ENCODE measurements around the gene MCM10. TPM values are rescaled to one million over a fixed set of nuclear protein-coding genes. Genes with fewer than 3 reads are reported as not detected.

The MCM10 gene
- total RNA-seq, 1 experiment from 2014 or later: 20.7 TPM

GRCh38 chr10:13165177-13165576, 3.8 kb downstream of the MCM10 start:
- DNase-seq (ENCODE audit: low read depth): no peak

GRCh38 chr10:13167568-13167967, 6.2 kb downstream of the MCM10 start:
- DNase-seq (ENCODE audit: low read depth): no peak

DNA sequence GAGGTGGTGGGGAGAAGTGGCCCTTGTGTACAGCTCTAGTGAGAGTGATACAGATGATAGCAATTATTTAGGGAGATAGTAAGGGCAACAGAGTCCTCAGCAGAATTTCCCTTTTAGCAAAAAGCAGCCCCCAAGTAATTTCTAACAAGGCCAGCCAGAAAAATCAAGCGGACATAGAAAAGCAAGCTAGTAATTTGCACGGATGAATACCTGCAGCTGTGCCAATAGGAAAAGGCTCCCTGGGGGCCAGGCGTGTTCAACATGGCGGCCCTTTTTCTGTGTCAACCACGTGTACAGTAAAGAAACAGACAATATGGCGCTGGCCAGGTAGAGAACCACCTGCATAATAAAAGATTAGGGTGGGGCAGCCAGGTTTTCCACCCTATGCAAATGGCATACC, 7.4 kb downstream of the MCM10 start:
- DNase-seq (ENCODE audit: low read depth): no peak

- DNase-seq (ENCODE audit: low read depth): no peak
Observed at GRCh38 chr10:13173616-13174015, 12.3 kb downstream of the MCM10 start.

GRCh38 chr10:13180788-13181187, 19.4 kb downstream of the MCM10 start:
- DNase-seq (ENCODE audit: low read depth): no peak

DNA sequence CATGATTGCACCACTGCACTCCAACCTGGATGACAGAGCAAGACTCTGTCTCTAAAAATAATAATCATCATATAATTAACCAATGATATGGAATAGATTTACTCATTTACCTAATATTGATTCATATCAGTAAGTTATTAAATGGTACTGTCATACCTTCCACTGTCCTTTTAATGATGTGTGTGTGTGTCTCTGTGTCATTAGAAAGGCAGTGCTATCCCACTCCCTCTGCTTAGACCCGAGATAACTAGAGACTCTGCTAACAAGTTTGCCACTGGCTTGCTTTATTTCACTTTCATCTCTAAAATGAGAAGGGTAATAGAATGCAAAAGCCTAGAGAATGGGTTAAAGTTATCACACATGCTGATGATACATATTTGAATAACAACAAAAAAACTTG, 21.1 kb downstream of the MCM10 start:
- no peak for DNase-seq (ENCODE audit: low read depth)

GRCh38 chr10:13183625-13184024, 22.3 kb downstream of the MCM10 start:
- no peak for DNase-seq (ENCODE audit: low read depth)

DNA sequence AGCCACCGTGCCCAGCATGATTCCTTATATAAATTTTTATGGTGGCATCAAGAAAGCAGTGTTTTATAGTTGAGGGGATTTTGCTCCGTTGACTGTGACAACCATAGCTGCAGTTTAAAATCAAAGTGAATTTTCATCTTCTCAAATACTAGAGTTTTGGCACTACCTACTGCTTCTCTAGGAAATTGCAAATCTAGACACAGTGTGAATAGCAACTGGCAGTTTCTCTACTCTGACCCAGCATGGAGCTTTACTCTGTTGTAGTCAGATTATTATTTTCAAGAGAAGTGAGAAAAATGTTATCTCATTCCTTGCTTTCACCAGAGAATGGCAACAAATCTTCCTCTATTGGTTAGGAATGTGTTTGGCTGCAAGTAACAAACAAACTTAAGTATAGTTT, 22.9 kb downstream of the MCM10 start:
- no peak for DNase-seq (ENCODE audit: low read depth)

DNA sequence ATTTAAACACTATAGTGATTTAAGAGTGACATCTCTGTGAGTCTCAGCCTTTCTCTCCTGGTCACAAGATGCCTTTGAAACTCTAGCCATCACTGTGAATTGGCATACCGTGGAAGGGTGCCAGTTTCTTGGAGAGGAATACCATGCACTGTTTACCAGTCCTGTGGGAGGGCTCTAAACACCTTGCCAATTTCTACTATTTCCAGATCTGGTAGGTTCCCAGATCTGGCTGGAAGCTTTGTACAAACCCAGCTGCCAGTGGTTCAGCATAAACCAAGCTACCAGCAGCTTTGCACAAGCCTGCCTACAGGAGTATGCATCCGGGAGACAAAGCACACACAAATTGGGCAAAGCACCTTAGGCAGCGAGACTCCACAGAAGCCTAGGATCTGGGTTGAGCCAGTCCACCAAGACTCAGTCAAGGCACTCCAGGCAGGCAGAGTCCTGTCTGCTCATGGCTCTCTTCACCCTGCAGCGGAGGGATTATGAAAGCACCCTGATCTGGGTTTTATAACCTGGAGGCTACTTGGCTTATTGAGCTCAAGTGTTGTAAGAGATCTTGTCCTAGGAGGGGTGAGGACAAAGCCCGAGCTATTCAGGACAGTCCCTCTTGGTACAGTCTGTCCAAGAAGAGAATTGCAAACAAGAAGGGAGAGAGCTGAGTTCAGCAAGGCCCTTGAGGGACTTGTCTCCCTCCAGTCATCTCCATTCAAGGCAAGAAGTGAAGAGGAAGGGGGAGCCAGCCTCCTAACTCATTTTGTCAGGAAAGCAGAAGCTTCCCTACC, 23.6 kb downstream of the MCM10 start:
- DNase-seq (ENCODE audit: low read depth): no peak

DNA sequence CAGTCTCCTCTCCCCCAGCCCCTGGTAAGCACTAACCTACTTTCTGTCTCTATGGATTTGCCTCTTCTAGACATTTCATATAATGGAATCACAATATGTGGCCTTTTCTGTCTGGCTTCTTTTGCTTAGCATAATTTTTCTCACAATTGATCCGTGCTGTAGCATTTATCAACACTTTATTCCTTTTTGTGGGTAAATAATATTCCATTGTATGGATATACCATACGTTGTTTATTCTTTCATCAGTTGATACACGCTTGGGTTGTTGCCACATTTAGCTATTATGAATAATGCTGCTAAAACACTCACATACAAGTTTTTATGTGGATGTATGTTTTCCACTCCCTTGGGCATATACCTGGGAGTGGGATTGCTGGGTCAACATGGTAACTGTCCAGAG, 25.8 kb downstream of the MCM10 start:
- no peak for DNase-seq (ENCODE audit: low read depth)

DNA sequence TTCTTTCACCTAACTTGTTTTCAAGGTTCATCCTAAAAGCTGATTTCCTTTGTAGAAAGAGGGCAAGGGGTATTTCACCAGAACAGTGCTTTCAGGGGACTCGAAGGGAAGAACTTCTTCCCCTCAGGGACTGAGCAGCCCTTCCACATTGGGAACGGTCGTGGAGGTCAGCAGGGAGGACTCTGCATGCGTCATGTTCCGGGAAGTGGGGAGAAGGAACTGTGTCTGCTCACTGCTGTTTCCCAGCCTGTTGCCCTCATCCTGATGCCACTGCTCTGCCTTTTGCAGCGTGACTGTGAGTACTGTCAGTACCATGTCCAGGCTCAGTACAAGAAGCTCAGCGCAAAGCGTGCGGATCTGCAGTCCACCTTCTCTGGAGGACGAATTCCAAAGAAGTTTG, 27.2 kb downstream of the MCM10 start:
- no peak for DNase-seq (ENCODE audit: low read depth)

GRCh38 chr10:13189961-13190360, 28.6 kb downstream of the MCM10 start:
- no peak for DNase-seq (ENCODE audit: low read depth)

DNA sequence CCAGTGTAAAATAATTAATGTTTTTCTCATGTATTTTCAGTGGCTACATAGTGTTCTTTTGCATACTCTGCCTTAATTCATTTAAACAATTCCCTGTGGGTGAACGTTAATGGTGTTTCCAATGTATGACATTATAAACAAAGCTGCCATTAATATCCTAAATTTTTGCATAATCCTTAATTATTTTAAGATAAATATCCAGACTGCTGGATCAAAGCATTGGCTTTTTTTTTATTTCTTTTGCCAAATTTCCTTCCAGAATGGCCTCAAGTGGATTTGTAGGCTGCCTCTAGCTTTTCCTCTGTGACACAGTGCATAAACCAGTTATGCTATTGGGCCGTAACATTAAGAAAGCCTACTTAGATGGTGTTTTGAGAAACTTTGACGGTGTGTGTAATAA, 29.5 kb downstream of the MCM10 start:
- no peak for DNase-seq (ENCODE audit: low read depth)

DNA sequence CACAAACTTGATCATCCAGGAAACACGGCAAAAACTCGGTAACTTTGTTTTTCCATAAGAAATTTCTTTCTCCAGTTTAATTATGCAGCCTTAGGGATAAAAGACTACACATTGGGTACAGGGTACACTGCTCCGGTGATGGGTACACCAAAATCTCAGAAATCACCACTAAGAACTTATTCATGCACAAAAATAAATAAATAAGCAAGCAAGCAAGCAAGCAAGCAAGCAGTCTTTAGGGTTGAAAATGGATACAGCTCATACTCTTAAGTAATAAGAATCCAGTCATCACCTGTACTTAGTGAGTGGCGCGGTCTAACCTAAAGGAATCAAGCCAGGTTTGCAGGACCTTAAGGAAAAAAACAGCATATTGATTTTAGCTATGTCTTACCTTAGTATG, 30.0 kb downstream of the MCM10 start:
- no peak for DNase-seq (ENCODE audit: low read depth)

DNA sequence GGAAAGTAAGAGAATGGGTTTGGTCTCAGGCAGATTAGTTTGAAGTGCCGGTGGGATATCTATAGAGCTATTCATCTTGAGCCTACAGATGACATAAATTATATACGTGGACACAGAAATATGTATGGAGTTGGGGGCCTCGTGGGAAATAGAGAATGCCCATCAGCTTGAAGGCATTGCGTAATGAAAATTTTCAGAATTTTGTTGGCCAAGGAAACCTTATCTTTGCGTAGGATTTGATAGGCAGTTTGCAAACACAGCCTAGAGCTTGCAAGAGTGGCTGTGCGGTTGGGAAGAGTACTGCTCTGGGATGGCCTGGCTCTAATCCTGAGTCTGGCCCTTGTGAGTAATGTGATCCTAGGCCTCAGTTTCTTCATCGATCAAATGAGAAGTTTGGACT, 32.3 kb downstream of the MCM10 start:
- DNase-seq (ENCODE audit: low read depth): no peak

DNA sequence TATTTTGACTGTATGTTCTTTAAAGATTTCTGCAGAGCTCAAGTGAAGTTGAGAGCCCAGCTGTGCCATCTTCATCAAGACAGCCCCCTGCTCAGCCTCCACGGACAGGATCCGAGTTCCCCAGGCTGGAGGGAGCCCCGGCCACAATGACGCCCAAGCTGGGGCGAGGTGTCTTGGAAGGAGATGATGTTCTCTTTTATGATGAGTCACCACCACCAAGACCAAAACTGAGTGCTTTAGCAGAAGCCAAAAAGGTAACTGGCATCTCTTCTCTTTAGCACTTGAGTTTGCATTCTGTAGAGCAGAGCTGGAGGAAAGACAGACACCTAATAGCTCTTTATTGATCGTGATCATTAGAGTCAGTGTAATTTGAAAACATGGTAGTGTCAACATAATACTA, 33.7 kb downstream of the MCM10 start:
- DNase-seq (ENCODE audit: low read depth): peak; percentile 2

DNA sequence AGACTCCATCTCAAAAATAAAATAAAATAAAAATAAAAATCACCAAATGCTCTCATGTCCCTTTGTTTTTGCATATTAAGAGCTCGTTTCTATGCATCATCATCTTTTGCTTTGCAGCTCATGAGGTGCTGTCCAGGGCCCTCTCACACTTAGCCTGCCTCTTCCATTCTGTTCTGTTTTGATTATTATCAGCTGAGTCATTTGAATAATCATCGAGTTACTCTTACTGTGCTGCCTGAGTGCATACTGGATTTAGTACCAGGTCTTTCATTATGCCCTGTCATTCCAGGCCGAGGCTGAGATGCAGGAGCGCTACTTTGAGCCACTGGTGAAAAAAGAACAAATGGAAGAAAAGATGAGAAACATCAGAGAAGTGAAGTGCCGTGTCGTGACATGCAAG, 39.8 kb downstream of the MCM10 start:
- DNase-seq (ENCODE audit: low read depth): no peak

DNA sequence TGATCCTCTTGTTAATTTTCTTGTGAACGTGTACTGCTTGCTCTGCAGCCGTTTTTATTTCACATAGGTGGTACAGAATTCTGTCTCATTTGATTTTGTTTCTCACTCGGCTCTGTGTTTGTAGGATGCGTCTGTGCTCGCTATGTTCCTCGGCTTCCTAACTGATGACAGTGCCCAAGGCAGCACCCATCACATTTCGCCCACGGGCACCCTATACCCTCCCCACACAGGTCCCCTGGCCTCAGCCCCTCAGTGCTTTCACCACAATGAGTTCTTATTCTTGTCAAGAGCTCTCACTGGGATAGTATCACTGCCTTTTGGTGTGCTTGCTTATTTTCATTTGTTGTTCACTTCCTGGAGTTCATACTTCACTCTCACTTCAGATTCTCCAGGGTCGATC, 44.7 kb downstream of the MCM10 start:
- no peak for DNase-seq (ENCODE audit: low read depth)

- DNase-seq (ENCODE audit: low read depth): peak; percentile 29
Observed at GRCh38 chr10:13206546-13207443, 45.4 kb downstream of the MCM10 start.

DNA sequence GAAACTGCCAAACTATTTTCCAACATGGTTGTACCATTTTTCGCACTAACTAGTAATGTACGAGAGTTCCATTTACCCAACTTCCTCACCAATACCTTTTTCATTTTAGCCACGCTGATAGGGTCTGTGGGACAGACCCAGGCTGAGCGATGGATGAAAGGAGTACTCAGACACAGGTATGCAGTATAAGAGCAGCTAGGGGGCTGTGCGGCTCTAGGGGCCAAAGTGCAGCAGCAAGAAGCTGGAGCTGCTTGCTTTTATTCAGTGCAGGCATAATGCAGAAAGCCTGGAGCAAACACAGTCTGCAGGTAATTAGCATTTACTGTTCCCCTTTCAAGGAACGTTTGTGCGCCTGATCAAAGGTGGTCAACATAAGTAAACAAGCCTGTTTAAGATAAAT, 51.8 kb downstream of the MCM10 start:
- no peak for DNase-seq (ENCODE audit: low read depth)

- DNase-seq (ENCODE audit: low read depth): no peak
Observed at GRCh38 chr10:13218878-13219277, 57.5 kb downstream of the MCM10 start.

GRCh38 chr10:13219685-13220670, 58.6 kb downstream of the MCM10 start:
- peak; percentile 53 for DNase-seq (ENCODE audit: low read depth)
